Cardiac muscle cell (in vitro differentiated cells and primary cell): Measurements from ENCODE around the gene MCRS1. TPM values are rescaled to one million over a fixed set of nuclear protein-coding genes. Genes with fewer than 3 reads are reported as not detected.

ENCODE experiments used
- DNase-seq, 2 donors: peaks; one replicate each; pipeline versions ENCODE4 v3.0.0 to v3.0.0-alpha.2; 2010 to 2017; ENCODE audit warnings: low read depth in 1 of 2, low spot score in 1 of 2
- H3K27ac ChIP-seq: fragments of 200-600 bp; sonication (generic); 2 replicates; pipeline ENCODE4 v1.5.1; 2016
- H3K27me3 ChIP-seq: fragments of 200-600 bp; sonication (generic); 2 replicates; pipeline ENCODE4 v1.6.0; 2016; ENCODE audit warnings: control low read depth
- H3K36me3 ChIP-seq: fragments of 200-600 bp; sonication (generic); 2 replicates; pipeline ENCODE4 v1.5.1; 2016; ENCODE audit warnings: control low read depth
- H3K4me1 ChIP-seq: fragments of 200-600 bp; sonication (generic); 2 replicates; pipeline ENCODE4 v1.8.1; 2017; ENCODE audit warnings: low read depth, mild to moderate bottlenecking, mixed run types
- H3K4me3 ChIP-seq: fragments of 200-600 bp; sonication (generic); 2 replicates; pipeline ENCODE4 v1.5.1; 2016; ENCODE audit warnings: mild to moderate bottlenecking
- H3K9me3 ChIP-seq: fragments of 200-600 bp; sonication (generic); 2 replicates; pipeline ENCODE4 v1.5.1; 2017; ENCODE audit warnings: low read depth, mild to moderate bottlenecking, control low read depth
- CTCF ChIP-seq: IDR thresholded peaks from 2 replicates; pipeline ENCODE4 v1.5.1; 2012; ENCODE audit warnings: low read depth, mild to moderate bottlenecking, low read length
- polyA plus RNA-seq: library from polyadenylated mRNA; unstranded; fragments of >200 nt; fragmentation: Nextera tagmentation; extraction: Ambion mirVana; gene quantifications from 2 replicates; pipeline ENCODE4 v1.2.1, GENCODE V29; 2016
- total RNA-seq: library from RNA; depleted of rRNA; stranded (reverse); fragments of >200 nt; gene quantifications from 2 replicates; pipeline ENCODE4 v1.2.3, GENCODE V29; 2016

MCRS1 gene
- total and polyA plus RNA-seq, 2 experiments from 2014 or later: 75.6 to 104 TPM

DNA sequence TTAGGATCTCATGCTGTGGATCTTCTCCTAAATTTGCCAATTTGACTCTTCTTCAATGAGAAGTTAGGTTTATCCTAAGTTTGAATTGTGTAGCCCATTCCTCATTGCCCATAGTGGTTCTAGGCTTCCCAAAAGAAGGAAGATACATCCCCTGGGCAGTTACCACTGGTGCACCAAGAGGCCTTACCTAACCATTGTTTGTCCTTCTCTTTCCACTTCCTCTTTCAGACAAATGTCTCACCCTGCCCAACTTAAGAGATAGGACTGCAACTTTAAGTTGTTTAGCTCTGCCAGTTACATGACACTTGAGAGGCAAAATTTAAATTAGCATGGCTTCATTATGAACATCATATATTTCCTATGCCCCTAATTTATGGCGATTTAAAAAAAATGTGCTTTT, 38.5 kb downstream of the MCRS1 start:
- Histone ChIP-seq H3K4me1 (no peaks in the 10 kb centered on the region), H3K4me3 (no peak overlapping the region), H3K27me3 (peaks cover 2% of the 10 kb centered on the region), H3K9me3 (no peaks in the 10 kb centered on the region), H3K36me3 (peaks cover 27% of the 10 kb centered on the region), H3K27ac (no peak overlapping the region)
- DNase-seq: no peak
- TF ChIP-seq CTCF: no peak

- H3K27ac ChIP-seq: no peak overlapping the region
- no peak overlapping the region for H3K4me3 ChIP-seq
- peaks cover 40% of the 10 kb centered on the region for H3K36me3 ChIP-seq
- no peak for TF ChIP-seq CTCF
- no peaks in the 10 kb centered on the region for H3K27me3 ChIP-seq
- DNase-seq: no peak
- H3K9me3 ChIP-seq: no peaks in the 10 kb centered on the region
- no peaks in the 10 kb centered on the region for H3K4me1 ChIP-seq
Measured at GRCh38 chr12:49527361-49528130, 40.4 kb downstream of the MCRS1 start.

DNA sequence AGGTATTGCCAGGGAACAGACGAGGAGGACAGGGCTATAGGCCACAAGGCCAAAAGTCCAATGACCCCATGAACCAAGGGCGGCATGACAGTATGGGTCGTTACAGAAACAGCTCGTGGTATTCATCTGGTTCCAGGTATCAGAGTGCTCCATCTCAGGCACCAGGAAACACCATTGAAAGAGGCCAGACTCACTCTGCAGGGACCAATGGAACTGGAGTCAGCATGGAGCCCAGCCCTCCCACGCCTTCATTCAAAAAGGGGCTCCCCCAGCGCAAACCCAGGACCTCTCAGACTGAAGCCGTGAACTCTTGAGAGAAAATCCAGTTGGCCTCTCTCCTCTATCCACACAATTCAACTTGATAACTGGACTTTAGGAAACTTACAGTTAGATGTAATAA, 42.0 kb downstream of the MCRS1 start:
- Histone ChIP-seq H3K36me3 (peaks cover 44% of the 10 kb centered on the region), H3K9me3 (no peaks in the 10 kb centered on the region), H3K27ac (no peak overlapping the region), H3K4me1 (no peaks in the 10 kb centered on the region), H3K4me3 (no peak overlapping the region), H3K27me3 (no peaks in the 10 kb centered on the region)
- no peak for TF ChIP-seq CTCF
- DNase-seq: no peak

- no peak overlapping the region for H3K27ac ChIP-seq
- peak in 1 of 2 donors; percentile 59 for DNase-seq
- TF ChIP-seq CTCF: no peak
Measured at GRCh38 chr12:49524660-49525324, 43.1 kb downstream of the MCRS1 start.

GRCh38 chr12:49521389-49521788, 46.6 kb downstream of the MCRS1 start:
- H3K36me3 ChIP-seq: peaks cover 43% of the 10 kb centered on the region
- no peak for DNase-seq
- no peak for TF ChIP-seq CTCF
- H3K4me3 ChIP-seq: no peak overlapping the region
- no peaks in the 10 kb centered on the region for H3K4me1 ChIP-seq
- no peak overlapping the region for H3K27ac ChIP-seq
- H3K9me3 ChIP-seq: no peaks in the 10 kb centered on the region
- no peaks in the 10 kb centered on the region for H3K27me3 ChIP-seq

More at GRCh38 chr12:49524660-49525324, 43.1 kb downstream of the MCRS1 start:
- Histone ChIP-seq H3K4me3 (no peak overlapping the region), H3K27me3 (no peaks in the 10 kb centered on the region), H3K36me3 (peaks cover 47% of the 10 kb centered on the region), H3K4me1 (no peaks in the 10 kb centered on the region), H3K9me3 (no peaks in the 10 kb centered on the region)
